A673 (cell line): ENCODE results near the gene HPRT1.

Experiments used
- CTCF ChIP-seq: fragments of 300-800, 200-600 bp; sonication (generic); conservative IDR thresholded peaks from 2 replicates; pipeline ENCODE4 v1.5.1; 2017; ENCODE audit warnings: low read depth, mild to moderate bottlenecking, antibody characterized with exemption, low read length, moderate library complexity, mixed read lengths
- EZH2 ChIP-seq: fragments of 200-600 bp; sonication (generic); IDR thresholded peaks from 2 replicates; pipeline ENCODE4 v1.6.1; 2017; ENCODE audit warnings: borderline replicate concordance, low read depth, mild to moderate bottlenecking, mixed read lengths, antibody characterized with exemption, low read length; ENCODE audit not compliant: poor library complexity, severe bottlenecking

GRCh38 chrX:134512566-134512965 is 52.6 kb downstream of the HPRT1 start:
- TF ChIP-seq CTCF: no peak
- TF ChIP-seq EZH2: no peak
